ENCODE results near the gene FLNC. TPM values are rescaled to one million over a fixed set of nuclear protein-coding genes. Genes with fewer than 3 reads are reported as not detected.

FLNC gene
- total RNA-seq, 1 donor from 2014 or later, result 241 TPM

DNA sequence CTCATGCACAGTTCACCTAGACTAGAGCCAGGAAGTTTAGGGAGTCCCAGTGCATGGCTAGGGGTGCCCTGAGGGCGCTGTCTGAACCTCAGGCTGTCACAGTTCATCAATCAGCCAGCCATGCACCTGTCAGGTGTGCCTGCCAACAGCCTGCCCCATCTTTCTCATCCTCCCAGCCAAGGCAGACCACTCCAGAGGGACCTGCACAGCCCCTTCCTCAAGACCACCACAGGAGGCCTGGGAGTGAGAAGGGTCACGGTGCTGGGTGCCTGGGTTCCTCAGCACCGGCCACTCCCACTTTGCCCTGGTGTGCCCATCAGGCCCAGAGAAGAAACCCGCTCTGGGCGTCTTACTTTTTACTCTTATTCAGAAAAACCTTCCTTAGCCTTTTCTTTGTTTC is 40.8 kb downstream of the FLNC start:
- DNase-seq, result no peak
- Mint-ChIP-seq H3K27ac (ENCODE audit: unreplicated experiment) (no peak overlapping the region), H3K4me3 (ENCODE audit: unreplicated experiment) (no peak overlapping the region), H3K36me3 (ENCODE audit: unreplicated experiment) (no peaks in the 10 kb centered on the region), H3K4me1 (ENCODE audit: low read depth, unreplicated experiment) (peaks cover 8% of the 10 kb centered on the region), H3K27me3 (ENCODE audit: unreplicated experiment) (peaks cover 14% of the 10 kb centered on the region), H3K9me3 (ENCODE audit: unreplicated experiment) (peaks cover 8% of the 10 kb centered on the region)
- TF ChIP-seq, protein P1, sequence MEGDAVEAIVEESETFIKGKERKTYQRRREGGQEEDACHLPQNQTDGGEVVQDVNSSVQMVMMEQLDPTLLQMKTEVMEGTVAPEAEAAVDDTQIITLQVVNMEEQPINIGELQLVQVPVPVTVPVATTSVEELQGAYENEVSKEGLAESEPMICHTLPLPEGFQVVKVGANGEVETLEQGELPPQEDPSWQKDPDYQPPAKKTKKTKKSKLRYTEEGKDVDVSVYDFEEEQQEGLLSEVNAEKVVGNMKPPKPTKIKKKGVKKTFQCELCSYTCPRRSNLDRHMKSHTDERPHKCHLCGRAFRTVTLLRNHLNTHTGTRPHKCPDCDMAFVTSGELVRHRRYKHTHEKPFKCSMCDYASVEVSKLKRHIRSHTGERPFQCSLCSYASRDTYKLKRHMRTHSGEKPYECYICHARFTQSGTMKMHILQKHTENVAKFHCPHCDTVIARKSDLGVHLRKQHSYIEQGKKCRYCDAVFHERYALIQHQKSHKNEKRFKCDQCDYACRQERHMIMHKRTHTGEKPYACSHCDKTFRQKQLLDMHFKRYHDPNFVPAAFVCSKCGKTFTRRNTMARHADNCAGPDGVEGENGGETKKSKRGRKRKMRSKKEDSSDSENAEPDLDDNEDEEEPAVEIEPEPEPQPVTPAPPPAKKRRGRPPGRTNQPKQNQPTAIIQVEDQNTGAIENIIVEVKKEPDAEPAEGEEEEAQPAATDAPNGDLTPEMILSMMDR (IDR thresholded peaks at IDR 0.05; ENCODE audit: partially characterized antibody, unreplicated experiment), result no peak

DNA sequence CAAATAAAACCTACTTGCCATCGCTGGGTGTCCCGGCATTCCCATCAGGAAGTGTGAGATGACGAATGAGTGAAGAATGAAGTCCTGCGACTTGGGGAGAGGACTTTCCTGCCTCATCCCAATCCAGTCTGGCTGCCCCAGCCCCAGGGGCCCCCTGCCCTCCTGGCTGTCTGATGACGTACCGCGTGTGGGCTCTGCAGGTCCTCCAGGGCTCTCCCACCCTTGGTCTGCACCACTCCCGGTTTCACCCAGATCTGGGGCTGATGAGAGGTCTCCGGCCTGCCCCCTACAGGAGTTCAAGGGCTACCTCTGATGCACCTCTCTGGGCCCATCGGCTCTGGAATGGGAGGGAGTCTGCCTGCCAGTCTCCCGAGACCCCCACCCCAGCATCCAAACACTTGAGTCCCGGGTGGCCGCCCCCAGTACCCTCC is 42.2 kb downstream of the FLNC start:
- H3K4me3 Mint-ChIP-seq (ENCODE audit: unreplicated experiment), result no peak overlapping the region
- peaks cover 8% of the 10 kb centered on the region for H3K4me1 Mint-ChIP-seq (ENCODE audit: low read depth, unreplicated experiment)
- H3K27me3 Mint-ChIP-seq (ENCODE audit: unreplicated experiment), result peaks cover 14% of the 10 kb centered on the region
- no peak for DNase-seq
- H3K9me3 Mint-ChIP-seq (ENCODE audit: unreplicated experiment), result peaks cover 8% of the 10 kb centered on the region
- no peak overlapping the region for H3K27ac Mint-ChIP-seq (ENCODE audit: unreplicated experiment)
- H3K36me3 Mint-ChIP-seq (ENCODE audit: unreplicated experiment), result no peaks in the 10 kb centered on the region
- TF ChIP-seq, protein P1 (IDR thresholded peaks at IDR 0.05; ENCODE audit: partially characterized antibody, unreplicated experiment), result no peak

DNA sequence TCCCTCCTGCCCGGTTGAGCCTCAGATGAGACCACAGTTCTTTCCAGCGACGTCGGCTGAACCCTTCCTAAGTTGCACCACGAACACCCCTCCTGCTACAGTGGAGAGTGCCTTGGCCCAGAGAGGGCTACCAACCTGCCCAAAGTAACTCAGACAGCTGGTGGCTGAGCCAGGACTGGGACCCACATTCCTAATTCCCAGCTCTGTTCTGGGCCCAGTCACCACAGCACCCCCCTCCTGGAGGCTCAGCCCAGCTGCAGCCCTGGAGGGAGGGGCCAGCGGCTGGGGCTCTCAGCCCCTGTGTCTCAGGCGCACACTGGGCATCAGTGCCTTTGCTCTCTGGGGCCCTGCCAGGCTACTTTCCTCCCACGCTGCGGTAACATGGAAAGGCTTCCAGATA is 43.0 kb downstream of the FLNC start:
- peaks cover 5% of the 10 kb centered on the region for H3K9me3 Mint-ChIP-seq (ENCODE audit: unreplicated experiment)
- DNase-seq, result no peak
- H3K4me1 Mint-ChIP-seq (ENCODE audit: low read depth, unreplicated experiment), result peaks cover 4% of the 10 kb centered on the region
- TF ChIP-seq, protein P1 (IDR thresholded peaks at IDR 0.05; ENCODE audit: partially characterized antibody, unreplicated experiment), result no peak
- no peak overlapping the region for H3K27ac Mint-ChIP-seq (ENCODE audit: unreplicated experiment)
- H3K4me3 Mint-ChIP-seq (ENCODE audit: unreplicated experiment), result no peak overlapping the region
- peaks cover 9% of the 10 kb centered on the region for H3K27me3 Mint-ChIP-seq (ENCODE audit: unreplicated experiment)
- H3K36me3 Mint-ChIP-seq (ENCODE audit: unreplicated experiment), result no peaks in the 10 kb centered on the region

DNA sequence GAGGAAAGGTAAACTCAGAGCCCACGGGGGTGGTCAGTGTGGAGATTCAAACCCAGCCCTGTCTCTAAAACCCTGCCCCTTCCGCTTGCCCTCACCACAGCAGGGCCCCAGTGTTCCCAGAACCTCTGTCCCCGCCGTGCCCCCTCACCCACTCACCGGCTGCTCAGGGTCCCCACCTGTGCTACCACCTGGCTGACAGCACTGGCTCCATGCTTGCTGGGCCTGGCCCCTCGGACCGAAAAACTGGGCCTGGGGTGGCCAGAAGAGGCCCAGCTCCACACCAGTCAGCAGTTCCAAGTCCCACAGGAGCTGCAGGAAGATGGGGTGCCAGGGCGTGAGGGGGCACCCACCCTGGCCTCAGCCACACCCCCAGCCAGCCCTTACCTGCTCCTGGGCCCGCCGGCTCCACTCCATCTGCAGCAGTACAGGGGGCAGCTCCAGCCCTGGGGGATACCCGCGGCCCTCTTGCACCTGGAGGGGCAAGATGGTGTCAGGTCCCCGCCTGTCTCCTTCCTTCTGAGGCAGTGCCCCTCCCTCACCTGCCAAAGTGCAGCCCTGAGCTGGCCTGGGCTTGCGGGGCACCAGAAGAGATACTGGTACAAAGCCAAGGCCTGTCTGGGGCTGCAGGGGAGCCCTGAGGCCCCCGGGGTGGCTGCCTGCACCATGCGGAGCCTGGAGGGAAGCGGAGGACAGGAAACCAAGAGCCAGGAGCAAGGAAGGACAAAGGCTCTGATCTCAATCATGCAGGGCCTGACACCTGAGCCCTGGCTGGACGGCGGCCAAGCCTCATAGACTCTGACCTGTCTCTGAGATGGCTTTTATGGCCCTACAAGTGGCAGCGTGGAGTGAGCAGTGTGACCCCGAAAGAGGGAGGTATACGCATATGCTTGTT is 44.2 kb downstream of the FLNC start:
- Mint-ChIP-seq H3K4me1 (ENCODE audit: low read depth, unreplicated experiment) (peaks cover 2% of the 10 kb centered on the region), H3K36me3 (ENCODE audit: unreplicated experiment) (no peaks in the 10 kb centered on the region), H3K27me3 (ENCODE audit: unreplicated experiment) (peaks cover 9% of the 10 kb centered on the region), H3K9me3 (ENCODE audit: unreplicated experiment) (peaks cover 5% of the 10 kb centered on the region), H3K4me3 (ENCODE audit: unreplicated experiment) (no peak overlapping the region), H3K27ac (ENCODE audit: unreplicated experiment) (no peak overlapping the region)
- TF ChIP-seq, protein P1 (IDR thresholded peaks at IDR 0.05; ENCODE audit: partially characterized antibody, unreplicated experiment), result no peak
- no peak for DNase-seq

DNA sequence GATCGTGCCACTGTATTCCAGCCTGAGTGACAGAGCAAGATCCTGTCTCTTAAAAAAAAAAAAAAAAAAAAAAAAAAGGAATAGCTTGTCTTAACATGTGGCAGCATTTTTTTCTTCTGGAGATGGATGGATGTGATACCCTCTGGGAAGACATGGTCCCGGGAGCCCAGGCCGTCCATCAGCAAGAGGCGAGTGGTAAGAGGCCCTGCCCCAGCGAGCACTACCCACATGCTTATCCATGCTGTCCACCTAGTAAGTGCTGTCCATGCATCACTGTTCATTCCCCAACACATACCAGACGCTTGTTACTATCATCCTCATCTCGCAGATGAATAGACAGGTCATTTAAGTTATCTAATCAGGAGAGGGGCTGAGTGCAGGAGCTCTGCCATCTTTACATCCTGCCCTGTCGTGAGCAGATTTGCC is 45.3 kb downstream of the FLNC start:
- no peak overlapping the region for H3K4me3 Mint-ChIP-seq (ENCODE audit: unreplicated experiment)

More for the DNA sequence above, 45.3 kb downstream of the FLNC start:
- Mint-ChIP-seq H3K27me3 (ENCODE audit: unreplicated experiment) (peaks cover 5% of the 10 kb centered on the region), H3K9me3 (ENCODE audit: unreplicated experiment) (peaks cover 2% of the 10 kb centered on the region), H3K4me1 (ENCODE audit: low read depth, unreplicated experiment) (no peaks in the 10 kb centered on the region), H3K36me3 (ENCODE audit: unreplicated experiment) (no peaks in the 10 kb centered on the region), H3K27ac (ENCODE audit: unreplicated experiment) (no peak overlapping the region)
- TF ChIP-seq, protein P1 (IDR thresholded peaks at IDR 0.05; ENCODE audit: partially characterized antibody, unreplicated experiment), result no peak
- no peak for DNase-seq

Data from glutamatergic neuron (in vitro differentiated cells).